Measurements from ENCODE around the gene TMTC1. TPM values are rescaled to one million over a fixed set of nuclear protein-coding genes. Genes with fewer than 3 reads are reported as not detected.

Gene TMTC1
- total and polyA plus RNA-seq, 2 of the 8 experiments (the other 6 are each of a cell fraction or from before 2014, with no cell fraction given) = 15.4 to 20.8 TPM

DNA sequence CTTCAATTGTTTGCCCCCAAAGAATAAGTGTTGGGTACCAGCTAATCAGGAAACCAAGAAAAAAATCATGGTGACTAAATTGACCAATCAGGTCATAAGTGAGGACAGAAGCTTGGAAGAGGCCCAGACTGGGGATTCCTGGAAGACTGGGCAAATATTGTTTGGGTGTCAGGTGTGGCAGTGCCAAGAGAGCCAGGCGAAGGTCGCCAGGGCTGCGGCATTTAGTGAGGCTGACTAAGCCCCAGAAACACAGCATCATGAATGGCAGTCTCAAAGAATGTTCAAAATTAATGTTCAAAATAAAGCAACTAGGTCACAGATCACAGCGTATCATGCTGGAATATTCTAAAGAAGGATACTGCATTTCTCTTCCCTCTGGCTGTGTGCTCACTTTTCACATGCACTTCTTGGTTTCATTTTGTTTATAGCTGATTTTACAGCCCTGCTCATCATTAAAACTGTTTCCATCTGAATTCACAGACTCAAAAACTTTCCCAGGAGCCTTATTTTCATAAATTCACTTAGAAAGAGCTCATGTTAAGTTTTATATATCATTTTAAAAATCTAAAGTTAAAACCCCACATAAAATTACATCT lies 201.0 kb downstream of the TMTC1 start:
- WGBS, 2 experiments (ENCODE audit: extremely low coverage in 1 of 2, insufficient coverage in 1 of 2, insufficient read length in 1 of 2, insufficient replicate concordance in 2 of 2, low coverage in 1 of 2, low lambda C conversion rate in 2 of 2, missing lambda C conversion rate in 1 of 2) = 98% methylated on average over 4 of the region's 4 CpGs; no CpG with 5 or more reads in 1 of the 2 experiments
- Histone ChIP-seq H3K23me2 (ENCODE audit: low read depth, low read length) (no peaks in the 10 kb centered on the region), H3K27ac (ENCODE audit: low read depth, low read length) (no peak overlapping the region), H3K23ac (ENCODE audit: insufficient read length) (no peak overlapping the region), H3K79me1 (ENCODE audit: low read depth, low read length) (no peaks in the 10 kb centered on the region), H3K79me2 (ENCODE audit: control insufficient read depth in 1 of 2, insufficient read depth in 2 of 2, low read length in 2 of 2) (no peaks in the 10 kb centered on the region), H3K9ac (replicated peaks in 1 of 4; ENCODE audit: extremely low read depth in 1 of 4, low read depth in 3 of 4, low read length in 3 of 4) (no peak overlapping the region), H3K4ac (replicated peaks; ENCODE audit: insufficient read length, low read depth, low read length) (no peak overlapping the region), H3K27me3 (replicated peaks in 1 of 4; ENCODE audit: control insufficient read depth in 3 of 4, extremely low read depth in 1 of 4, insufficient read depth in 3 of 4, low read length in 3 of 4) (no peaks in the 10 kb centered on the region), H4K5ac (ENCODE audit: insufficient read length, low read depth, low read length) (no peak overlapping the region), H4K20me1 (replicated peaks in 1 of 2; ENCODE audit: control insufficient read depth in 1 of 2, insufficient read depth in 2 of 2, low read length in 2 of 2) (peaks cover 0 to 2% of the 10 kb centered on the region in 2 experiments), H2BK20ac (ENCODE audit: low read length) (no peak overlapping the region), H3K36me3 (ENCODE audit: control insufficient read depth in 2 of 4, insufficient read depth in 4 of 4, low read length in 3 of 4) (no peaks in the 10 kb centered on the region; a peak in 1 of 8 replicates), H3K56ac (replicated peaks; ENCODE audit: insufficient read length, low read depth, low read length) (no peak overlapping the region), H2BK15ac (ENCODE audit: low read length) (no peak overlapping the region), H3K14ac (ENCODE audit: insufficient read length) (no peak overlapping the region), H2BK120ac (replicated peaks; ENCODE audit: low read depth, low read length) (no peak overlapping the region), H2AFZ (ENCODE audit: low read length) (no peak overlapping the region), H3K4me2 (ENCODE audit: insufficient read depth in 1 of 2, low read depth in 2 of 2, low read length in 2 of 2) (no peak overlapping the region), H2AK5ac (ENCODE audit: low read depth, low read length) (no peak overlapping the region), H3K9me3 (ENCODE audit: insufficient read depth in 2 of 2, low read depth in 1 of 2, low read length in 1 of 2) (no peaks in the 10 kb centered on the region), H4K91ac (replicated peaks; ENCODE audit: insufficient read length, low read length) (no peak overlapping the region), H2BK5ac (ENCODE audit: low read depth, low read length) (no peak overlapping the region), H2BK12ac (ENCODE audit: low read depth, low read length) (no peak overlapping the region), H3K18ac (ENCODE audit: extremely low read depth, low read length) (no peak overlapping the region), H4K8ac (ENCODE audit: extremely low read depth, insufficient read depth, low read length) (no peak overlapping the region), H3K4me1 (replicated peaks in 1 of 4; ENCODE audit: control insufficient read depth in 3 of 4, insufficient read depth in 4 of 4, low read length in 3 of 4) (no peaks in the 10 kb centered on the region), H3K4me3 (ENCODE audit: extremely low read depth in 1 of 4, insufficient read depth in 2 of 4, low read depth in 3 of 4, low read length in 4 of 4) (no peak overlapping the region)
- ChIA-PET POLR2A (ENCODE audit: partially characterized antibody) (no interaction called here), CTCF (ENCODE audit: partially characterized antibody) (interaction anchor here (1.5 kb wide), 1 partner anchor 26 kb away, joined by 4 read pairs; no protein-coding TSS in a partner anchor)
- no peak for DNase-seq (ENCODE audit: low read depth in 1 of 2, low spot score in 2 of 2)
- no peak for FAIRE-seq
- no peak for TF ChIP-seq EZH2 (IDR thresholded peaks at IDR 0.05; ENCODE audit: low read depth, low read length, severe bottlenecking)
- TF ChIP-seq PHF8 (conservative IDR thresholded peaks at IDR 0.05; ENCODE audit: low read depth, low read length) = no peak
- TF ChIP-seq SIN3A (conservative IDR thresholded peaks at IDR 0.05 in 1 of 2, IDR thresholded peaks at IDR 0.05 in 1 of 2; ENCODE audit: low read depth in 1 of 2, low read length in 2 of 2) = no peak
- no peak for TF ChIP-seq CBX5 (IDR thresholded peaks at IDR 0.05; ENCODE audit: low read depth, low read length)
- TF ChIP-seq CHD1 (IDR thresholded peaks at IDR 0.05; ENCODE audit: low read depth, low read length) = no peak
- TF ChIP-seq TAF1 (IDR thresholded peaks at IDR 0.05; ENCODE audit: low read depth, low read length) = no peak
- TF ChIP-seq RNF2 (IDR thresholded peaks at IDR 0.05; ENCODE audit: borderline replicate concordance, low read depth, low read length, missing control alignments, poor library complexity, severe bottlenecking) = no peak
- no peak for TF ChIP-seq SIRT6 (IDR thresholded peaks at IDR 0.05; ENCODE audit: low read length)
- TF ChIP-seq KDM1A (IDR thresholded peaks at IDR 0.05; ENCODE audit: borderline replicate concordance, low read length) = no peak
- TF ChIP-seq CBX8 (IDR thresholded peaks at IDR 0.05; ENCODE audit: borderline replicate concordance, low read depth, low read length) = no peak
- TF ChIP-seq RXRA (IDR thresholded peaks at IDR 0.05; ENCODE audit: insufficient read depth, low read depth, low read length) = no peak
- TF ChIP-seq POLR2A (IDR thresholded peaks at IDR 0.05; ENCODE audit: control extremely low read depth in 1 of 2, low read depth in 2 of 2, low read length in 2 of 2) = no peak
- no peak for TF ChIP-seq SAP30 (IDR thresholded peaks at IDR 0.05; ENCODE audit: insufficient read depth, insufficient replicate concordance, low read length)
- no peak for TF ChIP-seq YY1 (IDR thresholded peaks at IDR 0.05; ENCODE audit: low read depth, low read length)
